ENCODE measurements around the gene CEP57. TPM values are rescaled to one million over a fixed set of nuclear protein-coding genes. Genes with fewer than 3 reads are reported as not detected.

CEP57 gene
- 26.5 and 37.3 TPM in 2 replicates for total RNA-seq

GRCh38 chr11:95790123-95790932, at the start of gene CEP57:
Gene CEP57, plus strand, starts transcription at chr11:95790498. Its CDS starts 201 bp downstream, at chr11:95790699.

DNA sequence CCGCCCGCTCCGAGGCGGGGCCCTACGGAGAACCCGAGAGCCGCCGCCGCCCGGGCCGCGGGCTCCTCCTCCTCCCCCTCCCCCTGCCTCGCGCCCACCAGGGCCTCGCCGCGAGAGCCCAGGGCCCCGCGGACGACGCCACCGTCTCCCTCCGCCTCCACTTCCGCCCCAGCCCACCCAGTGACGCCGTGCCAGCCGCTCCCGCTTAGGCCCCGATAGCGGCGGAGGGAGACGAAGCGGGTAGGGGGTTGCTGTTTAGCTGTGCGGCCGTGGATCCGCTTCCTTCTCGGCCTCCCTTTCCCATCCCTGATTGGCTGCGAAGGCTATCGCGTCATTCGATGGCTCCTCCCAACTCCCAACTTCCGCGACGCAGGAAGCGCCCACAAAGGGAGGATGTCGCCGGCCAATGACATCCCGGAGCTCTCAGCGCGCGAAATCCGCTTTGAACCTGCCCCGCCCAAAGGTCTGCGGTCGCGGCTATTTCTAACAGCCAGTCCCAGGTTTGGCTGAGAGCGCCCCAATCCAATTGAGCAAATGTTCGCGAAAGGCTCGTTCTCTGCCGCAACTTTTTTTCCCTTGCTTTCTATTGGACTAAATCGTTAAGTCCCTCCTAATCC, 684 bp upstream of the CEP57 start, which contains the start of gene FAM76B:
Gene FAM76B, minus strand, starts transcription at position 277 of the 617 bp plus-strand sequence. CDS start 304 bp downstream, outside the sequence.

Other genes with a start within 250 kb of the CEP57 start
- gene FAM76B, start 716 bp upstream of the CEP57 start, total RNA-seq, result 11.6 and 15.6 TPM in 2 replicates
- 21.0 and 22.5 TPM in 2 replicates for gene MTMR2, start 133.6 kb downstream of the CEP57 start, total RNA-seq

Measured in bronchus fibroblast of lung (primary cell).